WERI-Rb-1 (cell line): ENCODE data around the gene IDH3A.

Experiments used
- DNase-seq: peaks from one replicate; pipeline ENCODE4 v3.0.0-alpha.2; 2020
- H3K27ac ChIP-seq: fragments of 250-450 bp; sonication (Bioruptor Pico); 2 replicates; pipeline ENCODE4 v1.5.1; 2020; ENCODE audit warnings: mild to moderate bottlenecking, moderate library complexity
- H3K27me3 ChIP-seq: fragments of 250-450 bp; sonication (Bioruptor Pico); 2 replicates; pipeline ENCODE4 v1.5.1; 2021; ENCODE audit warnings: mild to moderate bottlenecking, low read depth, moderate library complexity; ENCODE audit not compliant: insufficient read depth, severe bottlenecking
- H3K36me3 ChIP-seq: fragments of 250-450 bp; sonication (Bioruptor Pico); 2 replicates; pipeline ENCODE4 v1.5.1; 2020; ENCODE audit warnings: mild to moderate bottlenecking, moderate library complexity
- H3K4me3 ChIP-seq: 2 replicates; pipeline ENCODE4 v1.5.1; 2011; ENCODE audit warnings: low read depth, mild to moderate bottlenecking, control low read depth, low read length
- H3K9me3 ChIP-seq: fragments of 250-450 bp; sonication (Bioruptor Pico); 2 replicates; pipeline ENCODE4 v1.5.1; 2021; ENCODE audit warnings: mild to moderate bottlenecking, moderate library complexity; ENCODE audit not compliant: severe bottlenecking
- CTCF ChIP-seq: IDR thresholded peaks from 2 replicates; pipeline ENCODE4 v1.5.1; 2011; ENCODE audit warnings: low read depth, mild to moderate bottlenecking, control low read depth, inconsistent platforms, low read length

The IDH3A gene

GRCh38 chr15:78174401-78174800, 25.2 kb downstream of the IDH3A start:
- DNase-seq, result no peak
- no peak overlapping the region for H3K27ac ChIP-seq
- peaks cover 29% of the 10 kb centered on the region for H3K36me3 ChIP-seq
- no peaks in the 10 kb centered on the region for H3K27me3 ChIP-seq
- H3K4me3 ChIP-seq, result no peak overlapping the region
- H3K9me3 ChIP-seq, result no peaks in the 10 kb centered on the region
- no peak for TF ChIP-seq CTCF

- no peak for DNase-seq
- Histone ChIP-seq H3K36me3 (peaks cover 22% of the 10 kb centered on the region), H3K9me3 (no peaks in the 10 kb centered on the region), H3K4me3 (no peak overlapping the region), H3K27me3 (no peaks in the 10 kb centered on the region), H3K27ac (no peak overlapping the region)
- no peak for TF ChIP-seq CTCF
These were observed 26.2 kb downstream of the IDH3A start for GRCh38 chr15:78175330-78175729.

GRCh38 chr15:78177447-78177873, 28.3 kb downstream of the IDH3A start:
- Histone ChIP-seq H3K27ac (no peak overlapping the region), H3K9me3 (no peaks in the 10 kb centered on the region), H3K4me3 (no peak overlapping the region), H3K36me3 (peaks cover 1% of the 10 kb centered on the region), H3K27me3 (no peaks in the 10 kb centered on the region)
- peak; percentile 91 for TF ChIP-seq CTCF
- DNase-seq, result peak; percentile 59

GRCh38 chr15:78178064-78178463, 28.9 kb downstream of the IDH3A start:
- H3K9me3 ChIP-seq, result no peaks in the 10 kb centered on the region
- H3K27ac ChIP-seq, result no peak overlapping the region
- no peak for DNase-seq
- no peaks in the 10 kb centered on the region for H3K27me3 ChIP-seq
- H3K4me3 ChIP-seq, result no peak overlapping the region
- no peaks in the 10 kb centered on the region for H3K36me3 ChIP-seq
- TF ChIP-seq CTCF, result no peak

- no peaks in the 10 kb centered on the region for H3K36me3 ChIP-seq
- no peaks in the 10 kb centered on the region for H3K27me3 ChIP-seq
- no peak for TF ChIP-seq CTCF
- H3K4me3 ChIP-seq, result no peak overlapping the region
- DNase-seq, result no peak
- no peak overlapping the region for H3K27ac ChIP-seq
- H3K9me3 ChIP-seq, result no peaks in the 10 kb centered on the region
These were observed 30.2 kb downstream of the IDH3A start for GRCh38 chr15:78179286-78179840.

GRCh38 chr15:78179906-78180305, 30.7 kb downstream of the IDH3A start:
- H3K36me3 ChIP-seq, result no peaks in the 10 kb centered on the region
- TF ChIP-seq CTCF, result no peak
- H3K27ac ChIP-seq, result no peak overlapping the region
- no peak for DNase-seq
- no peaks in the 10 kb centered on the region for H3K9me3 ChIP-seq
- no peaks in the 10 kb centered on the region for H3K27me3 ChIP-seq
- H3K4me3 ChIP-seq, result no peak overlapping the region
